DOHH2 (cell line): ENCODE measurements around the gene HLF.

Experiments
- H3F3A ChIP-seq: fragments of 200-600 bp; sonication (generic), shearing (Covaris generic); 2 replicates; pipeline ENCODE4 v1.6.0; 2016; ENCODE audit warnings: antibody characterized with exemption, mild to moderate bottlenecking; ENCODE audit not compliant: control insufficient read depth, insufficient read depth
- H3K27ac ChIP-seq: fragments of 200-600 bp; sonication (generic); 2 replicates; pipeline ENCODE4 v1.5.1; 2014; ENCODE audit warnings: low read depth, mild to moderate bottlenecking, low read length, moderate library complexity
- H3K27me3 ChIP-seq: fragments of 200-600 bp; sonication (generic); 2 replicates; pipeline ENCODE4 v1.6.1; 2014; ENCODE audit warnings: mild to moderate bottlenecking, low read length, mixed read lengths; ENCODE audit not compliant: control insufficient read depth
- H3K36me3 ChIP-seq: fragments of 200-600 bp; sonication (generic); 2 replicates; pipeline ENCODE4 v1.6.1; 2014; ENCODE audit warnings: mild to moderate bottlenecking, low read length, moderate library complexity, mixed read lengths; ENCODE audit not compliant: control insufficient read depth
- H3K4me1 ChIP-seq: fragments of 200-600 bp; sonication (generic); 2 replicates; pipeline ENCODE4 v1.6.1; 2014; ENCODE audit warnings: mild to moderate bottlenecking, low read length, mixed read lengths; ENCODE audit not compliant: control insufficient read depth
- H3K4me2 ChIP-seq: fragments of 200-600 bp; sonication (generic); 2 replicates; pipeline ENCODE4 v1.6.0; 2014; ENCODE audit warnings: mild to moderate bottlenecking, low read length, moderate library complexity
- H3K4me3 ChIP-seq: fragments of 200-600 bp; sonication (generic); 2 replicates; pipeline ENCODE4 v1.5.1; 2014; ENCODE audit warnings: mild to moderate bottlenecking, low read length, mixed read lengths
- H3K79me2 ChIP-seq: fragments of 200-600 bp; sonication (generic); 2 replicates; pipeline ENCODE4 v1.6.1; 2014; ENCODE audit warnings: mild to moderate bottlenecking, low read length, mixed read lengths; ENCODE audit not compliant: control insufficient read depth
- H3K9me2 ChIP-seq: fragments of 200-600 bp; sonication (generic); replicated peaks from 2 replicates; pipeline ENCODE4 v1.6.1; 2014; ENCODE audit warnings: mild to moderate bottlenecking, low read length, mixed read lengths; ENCODE audit not compliant: control insufficient read depth
- H3K9me3 ChIP-seq: fragments of 200-600 bp; sonication (generic); 2 replicates; pipeline ENCODE4 v1.6.1; 2014; ENCODE audit warnings: antibody characterized with exemption, low read length, mixed read lengths; ENCODE audit not compliant: control insufficient read depth, insufficient read depth
- H4K20me1 ChIP-seq: fragments of 200-600 bp; sonication (generic); 2 replicates; pipeline ENCODE4 v1.6.0; 2014; ENCODE audit warnings: low read depth, mild to moderate bottlenecking, antibody characterized with exemption, low read length, moderate library complexity; ENCODE audit not compliant: control insufficient read depth, insufficient read depth
- EZH2phosphoT487 ChIP-seq: fragments of 200-600 bp; sonication (generic); IDR thresholded peaks from 2 replicates; pipeline ENCODE4 v1.6.1; 2017; ENCODE audit warnings: borderline replicate concordance, mild to moderate bottlenecking, antibody characterized with exemption, low read length, moderate library complexity, mixed read lengths
- TF ChIP-seq, protein P1 (sequence below): fragments of 200-600 bp; sonication (generic); IDR thresholded peaks from one replicate; pipeline ENCODE4 v1.5.1; 2014; ENCODE audit warnings: antibody characterized with exemption, mild to moderate bottlenecking, low read depth, low read length; ENCODE audit not compliant: poor library complexity, severe bottlenecking

Gene HLF

DNA sequence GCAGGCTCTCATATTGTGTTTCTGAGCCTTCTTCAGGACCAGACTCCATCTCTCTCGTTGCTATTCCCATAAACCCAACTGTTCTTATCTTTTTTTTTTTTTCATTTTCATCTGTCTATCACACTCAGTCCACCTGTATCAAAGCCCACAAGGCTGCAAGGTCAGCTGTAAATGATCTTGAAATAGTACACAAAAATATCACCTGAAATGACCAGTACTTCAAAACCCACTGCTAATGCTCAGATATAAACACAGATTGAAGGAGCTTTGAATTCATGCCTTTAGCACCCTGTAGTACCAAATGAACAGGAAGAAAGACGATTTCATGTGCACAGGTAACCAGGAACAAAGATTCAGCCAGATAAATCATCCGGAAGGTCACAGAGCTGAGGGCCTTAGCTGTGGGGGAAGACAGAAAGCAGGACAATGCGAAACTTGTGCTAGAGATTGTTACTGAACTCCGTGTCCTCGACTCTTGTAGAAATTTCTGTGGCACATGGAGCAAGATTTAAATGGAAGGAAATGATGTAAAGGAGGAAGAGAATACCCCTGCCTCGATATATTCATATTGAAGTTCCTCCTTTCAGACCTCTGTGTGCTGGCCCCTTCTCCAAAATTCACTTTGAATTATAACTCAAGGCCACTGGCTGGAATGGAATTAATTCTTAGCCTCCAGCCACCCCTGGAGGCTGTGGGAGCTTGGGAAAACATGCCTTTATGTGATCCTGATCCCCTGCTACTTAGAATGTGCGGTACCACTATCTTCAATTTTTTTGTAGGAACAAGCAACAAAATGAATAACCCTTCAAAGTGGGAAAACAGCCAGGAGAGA, 4.1 kb downstream of the HLF start:
- Histone ChIP-seq H3F3A (no peaks in the 10 kb centered on the region), H3K4me3 (no peak overlapping the region), H4K20me1 (no peaks in the 10 kb centered on the region), H3K9me3 (no peaks in the 10 kb centered on the region), H3K27ac (no peak overlapping the region), H3K36me3 (no peaks in the 10 kb centered on the region), H3K4me2 (no peak overlapping the region), H3K9me2 (no peaks in the 10 kb centered on the region), H3K4me1 (no peaks in the 10 kb centered on the region), H3K79me2 (no peaks in the 10 kb centered on the region), H3K27me3 (0 out of 2 replicates have a peak, but pooled peaks cover 2% of the 10 kb centered on the region)
- TF ChIP-seq, protein P1, sequence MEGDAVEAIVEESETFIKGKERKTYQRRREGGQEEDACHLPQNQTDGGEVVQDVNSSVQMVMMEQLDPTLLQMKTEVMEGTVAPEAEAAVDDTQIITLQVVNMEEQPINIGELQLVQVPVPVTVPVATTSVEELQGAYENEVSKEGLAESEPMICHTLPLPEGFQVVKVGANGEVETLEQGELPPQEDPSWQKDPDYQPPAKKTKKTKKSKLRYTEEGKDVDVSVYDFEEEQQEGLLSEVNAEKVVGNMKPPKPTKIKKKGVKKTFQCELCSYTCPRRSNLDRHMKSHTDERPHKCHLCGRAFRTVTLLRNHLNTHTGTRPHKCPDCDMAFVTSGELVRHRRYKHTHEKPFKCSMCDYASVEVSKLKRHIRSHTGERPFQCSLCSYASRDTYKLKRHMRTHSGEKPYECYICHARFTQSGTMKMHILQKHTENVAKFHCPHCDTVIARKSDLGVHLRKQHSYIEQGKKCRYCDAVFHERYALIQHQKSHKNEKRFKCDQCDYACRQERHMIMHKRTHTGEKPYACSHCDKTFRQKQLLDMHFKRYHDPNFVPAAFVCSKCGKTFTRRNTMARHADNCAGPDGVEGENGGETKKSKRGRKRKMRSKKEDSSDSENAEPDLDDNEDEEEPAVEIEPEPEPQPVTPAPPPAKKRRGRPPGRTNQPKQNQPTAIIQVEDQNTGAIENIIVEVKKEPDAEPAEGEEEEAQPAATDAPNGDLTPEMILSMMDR, result no peak
- no peak for TF ChIP-seq EZH2phosphoT487

DNA sequence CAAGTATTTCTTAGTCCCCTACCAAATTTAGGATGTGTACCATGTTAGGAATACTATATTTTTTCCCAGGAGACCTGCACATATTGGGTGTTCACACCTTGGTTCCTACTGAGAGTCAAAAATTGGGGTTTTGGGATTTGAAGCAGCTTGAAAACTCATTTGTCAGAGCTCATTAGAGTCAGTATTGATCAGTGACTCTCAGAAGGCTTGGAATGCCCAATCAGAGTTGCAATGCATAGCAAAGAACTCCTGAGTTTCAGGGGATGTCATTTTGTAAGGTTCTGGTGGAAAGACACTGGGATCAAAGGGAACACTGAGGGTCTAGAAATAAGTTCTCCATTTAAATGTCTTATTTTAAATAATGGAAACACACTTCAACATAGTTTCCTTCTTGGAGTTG, 5.1 kb downstream of the HLF start:
- Histone ChIP-seq H3K9me2 (no peaks in the 10 kb centered on the region), H3K27ac (no peak overlapping the region), H3K36me3 (no peaks in the 10 kb centered on the region), H3K9me3 (no peaks in the 10 kb centered on the region), H3K27me3 (peaks cover 3% of the 10 kb centered on the region; the same call in 1 of the 2 replicates), H4K20me1 (no peaks in the 10 kb centered on the region), H3K4me3 (no peak overlapping the region), H3K4me2 (no peak overlapping the region), H3F3A (no peaks in the 10 kb centered on the region), H3K79me2 (no peaks in the 10 kb centered on the region), H3K4me1 (no peaks in the 10 kb centered on the region)
- TF ChIP-seq, protein P1, result no peak
- no peak for TF ChIP-seq EZH2phosphoT487

DNA sequence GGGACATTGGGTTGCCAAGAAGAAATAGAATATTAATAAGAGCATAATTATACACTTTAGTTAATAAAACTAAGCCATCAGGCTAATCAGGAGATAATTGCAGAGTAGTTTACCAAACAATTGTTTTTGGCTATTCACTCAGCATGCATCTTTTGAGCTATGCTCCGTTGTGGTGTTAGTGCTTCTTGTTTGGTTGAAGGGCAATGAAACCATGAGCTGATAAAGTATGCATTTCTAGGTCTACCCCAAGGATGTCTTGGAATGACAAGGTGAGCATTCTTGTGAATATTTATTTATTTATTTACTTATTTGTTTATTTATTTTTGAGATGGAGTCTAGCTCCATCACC, 6.4 kb downstream of the HLF start:
- H3K36me3 ChIP-seq, result no peaks in the 10 kb centered on the region
- no peaks in the 10 kb centered on the region for H3K79me2 ChIP-seq
- H3K4me2 ChIP-seq, result no peak overlapping the region
- no peaks in the 10 kb centered on the region for H3K9me2 ChIP-seq
- no peaks in the 10 kb centered on the region for H4K20me1 ChIP-seq
- no peak overlapping the region for H3K27ac ChIP-seq
- H3K4me3 ChIP-seq, result no peak overlapping the region
- peaks cover 3% of the 10 kb centered on the region; the same call in 1 of the 2 replicates for H3K27me3 ChIP-seq
- no peaks in the 10 kb centered on the region for H3K9me3 ChIP-seq
- H3F3A ChIP-seq, result no peaks in the 10 kb centered on the region
- no peaks in the 10 kb centered on the region for H3K4me1 ChIP-seq
- no peak for TF ChIP-seq EZH2phosphoT487
- TF ChIP-seq, protein P1, result no peak
